Activated B cell treated with CpG ODN at 0.5 μM for 24 hours (primary cell): ENCODE measurements around the gene BUB3. TPM values are rescaled to one million over a fixed set of nuclear protein-coding genes. Genes with fewer than 3 reads are reported as not detected.

Experiments
- ATAC-seq: fragments of 200-7000 bp; cut with Tn5 transposase; one replicate; pipeline ENCODE4 v1.10.0; 2021; ENCODE audit warnings: low read depth, mild to moderate bottlenecking, moderate library complexity
- CTCF ChIA-PET: fragments of 350-600 bp; sonication (Branson Sonifier 250); formaldehyde crosslinking; loops from one replicate; lab custom pipeline; 2021; ENCODE audit warnings: antibody characterized with exemption; lab: Charles Lee
- POLR2A ChIA-PET: fragments of 350-600 bp; sonication (Branson Sonifier 250); formaldehyde crosslinking; loops from one replicate; lab custom pipeline; 2021; ENCODE audit warnings: antibody characterized with exemption; lab: Charles Lee
- DNase-seq: peaks from one replicate; pipeline ENCODE4 v3.0.0; 2022
- H3K27ac Mint-ChIP-seq: one replicate; pipeline ENCODE4 v1.8.0; 2020; ENCODE audit warnings: mixed read lengths
- H3K27me3 Mint-ChIP-seq: one replicate; pipeline ENCODE4 v1.8.0; 2021; ENCODE audit warnings: mixed read lengths
- H3K36me3 Mint-ChIP-seq: one replicate; pipeline ENCODE4 v1.8.0; 2021; ENCODE audit warnings: low read depth, mixed read lengths
- H3K4me1 Mint-ChIP-seq: one replicate; pipeline ENCODE4 v1.8.0; 2021; ENCODE audit warnings: mixed read lengths
- H3K4me3 Mint-ChIP-seq: one replicate; pipeline ENCODE4 v1.8.0; 2020; ENCODE audit warnings: mild to moderate bottlenecking, mixed read lengths
- H3K9me3 Mint-ChIP-seq: one replicate; pipeline ENCODE4 v1.8.0; 2020; ENCODE audit warnings: mixed read lengths
- CTCF ChIP-seq: fragments of 200-600 bp; IDR thresholded peaks from one replicate; pipeline ENCODE4 v1.8.0; 2022; ENCODE audit warnings: antibody characterized with exemption, mild to moderate bottlenecking
- intact Hi-C: fragments of 100-400 bp; cut with micrococcal nuclease; formaldehyde crosslinking; loops from one replicate; pipeline ENCODE4 v1.15.1; 2024
- total RNA-seq: library from RNA; stranded (reverse); gene quantifications from 2 replicates; pipeline ENCODE4 v1.2.3, GENCODE V29; 2022

BUB3 gene
- total RNA-seq, 1 donor from 2014 or later: 141 TPM

- Mint-ChIP-seq H3K27ac (no peak overlapping the region), H3K36me3 (peaks cover 27% of the 10 kb centered on the region), H3K4me3 (no peak overlapping the region), H3K9me3 (peaks cover under 1% of the 10 kb centered on the region), H3K4me1 (no peaks in the 10 kb centered on the region), H3K27me3 (no peaks in the 10 kb centered on the region)
- no peak for TF ChIP-seq CTCF
- POLR2A ChIA-PET: no interaction called here
- ATAC-seq (no peak), DNase-seq (no peak)
- CTCF ChIA-PET: no interaction called here
- intact Hi-C loops: no loop called here
Measured at GRCh38 chr10:123191886-123192285, 37.7 kb downstream of the BUB3 start.

GRCh38 chr10:123194056-123194455 lies 39.9 kb downstream of the BUB3 start:
- H3K9me3 Mint-ChIP-seq: no peaks in the 10 kb centered on the region
- intact Hi-C loops: no loop called here
- no peak overlapping the region for H3K4me3 Mint-ChIP-seq
- H3K4me1 Mint-ChIP-seq: no peaks in the 10 kb centered on the region
- H3K27ac Mint-ChIP-seq: no peak overlapping the region
- CTCF ChIA-PET: no interaction called here
- TF ChIP-seq CTCF: no peak
- H3K36me3 Mint-ChIP-seq: peaks cover 20% of the 10 kb centered on the region
- no peaks in the 10 kb centered on the region for H3K27me3 Mint-ChIP-seq
- no peak for DNase-seq
- POLR2A ChIA-PET: no interaction called here
- ATAC-seq: no peak

- POLR2A ChIA-PET: no interaction called here
- DNase-seq: no peak
- intact Hi-C loops: no loop called here
- no peaks in the 10 kb centered on the region for H3K27me3 Mint-ChIP-seq
- no peak for ATAC-seq
- H3K9me3 Mint-ChIP-seq: no peaks in the 10 kb centered on the region
- CTCF ChIA-PET: no interaction called here
- H3K4me1 Mint-ChIP-seq: peaks cover 17% of the 10 kb centered on the region
- H3K4me3 Mint-ChIP-seq: no peak overlapping the region
- H3K27ac Mint-ChIP-seq: no peak overlapping the region
- no peaks in the 10 kb centered on the region for H3K36me3 Mint-ChIP-seq
- no peak for TF ChIP-seq CTCF
Measured at GRCh38 chr10:123200531-123200930, 46.3 kb downstream of the BUB3 start.

- H3K27me3 Mint-ChIP-seq: no peaks in the 10 kb centered on the region
- ATAC-seq: no peak
- H3K36me3 Mint-ChIP-seq: no peaks in the 10 kb centered on the region
- H3K9me3 Mint-ChIP-seq: peaks cover 4% of the 10 kb centered on the region
- POLR2A ChIA-PET: no interaction called here
- TF ChIP-seq CTCF: no peak
- no peak overlapping the region for H3K4me3 Mint-ChIP-seq
- H3K4me1 Mint-ChIP-seq: peaks cover 18% of the 10 kb centered on the region
- DNase-seq: no peak
- CTCF ChIA-PET: no interaction called here
- intact Hi-C loops: no loop called here
- H3K27ac Mint-ChIP-seq: no peak overlapping the region
Measured at GRCh38 chr10:123202506-123202905, 48.3 kb downstream of the BUB3 start.

- intact Hi-C loops: no loop called here
- no peak for ATAC-seq
- no peak for TF ChIP-seq CTCF
- ChIA-PET POLR2A (no interaction called here), CTCF (no interaction called here)
- no peaks in the 10 kb centered on the region for H3K27me3 Mint-ChIP-seq
- H3K4me1 Mint-ChIP-seq: peaks cover 18% of the 10 kb centered on the region
- H3K9me3 Mint-ChIP-seq: peaks cover 13% of the 10 kb centered on the region
- H3K27ac Mint-ChIP-seq: no peak overlapping the region
- peaks cover 8% of the 10 kb centered on the region for H3K36me3 Mint-ChIP-seq
- no peak for DNase-seq
- H3K4me3 Mint-ChIP-seq: no peak overlapping the region
Measured at GRCh38 chr10:123203393-123204126, 49.4 kb downstream of the BUB3 start.
